H54 (cell line): ENCODE results near the gene SNX11.

Experiments used
- DNase-seq: peaks from one replicate; pipeline ENCODE4 v3.0.0; 2011; ENCODE audit warnings: low spot score, mixed read lengths; ENCODE audit not compliant: insufficient read length
- FAIRE-seq: peaks from 3 replicates; lab custom pipeline; 2011; peaks lifted over from hg19 to GRCh38; lab: Jason Lieb, UNC
- POLR2A ChIP-seq: IDR thresholded peaks from 2 replicates; pipeline ENCODE4 v1.6.1; 2011; ENCODE audit warnings: low read depth, mild to moderate bottlenecking, low read length

Gene SNX11

DNA sequence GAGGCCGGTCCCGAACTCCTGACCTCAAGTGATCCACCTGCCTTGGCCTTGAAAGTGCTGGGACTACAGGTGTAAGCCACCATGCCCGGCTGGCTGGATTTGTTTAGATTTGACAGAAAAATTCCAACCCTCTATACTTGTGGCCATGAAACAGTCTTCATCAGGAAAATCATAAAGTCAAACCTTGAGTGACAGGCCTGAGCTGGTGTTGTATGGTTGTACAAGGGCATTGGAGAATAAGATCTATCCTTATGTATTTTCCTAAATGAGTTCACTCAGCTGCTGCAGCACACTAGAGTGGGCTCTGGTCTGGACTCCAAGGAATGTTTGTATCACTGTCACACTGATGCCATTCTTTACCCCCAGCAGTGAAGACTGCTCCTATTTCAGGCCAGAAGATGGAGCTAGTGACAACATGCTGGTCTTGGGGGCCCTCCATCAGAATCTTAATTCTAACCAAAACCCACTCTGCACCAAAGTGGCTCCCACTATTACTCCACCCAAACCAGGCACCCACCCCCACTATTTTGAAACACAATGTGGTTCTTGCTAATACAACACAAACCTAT is 27.4 kb downstream of the SNX11 start:
- FAIRE-seq (peak; percentile 23), DNase-seq (no peak)
- no peak for TF ChIP-seq POLR2A

DNA sequence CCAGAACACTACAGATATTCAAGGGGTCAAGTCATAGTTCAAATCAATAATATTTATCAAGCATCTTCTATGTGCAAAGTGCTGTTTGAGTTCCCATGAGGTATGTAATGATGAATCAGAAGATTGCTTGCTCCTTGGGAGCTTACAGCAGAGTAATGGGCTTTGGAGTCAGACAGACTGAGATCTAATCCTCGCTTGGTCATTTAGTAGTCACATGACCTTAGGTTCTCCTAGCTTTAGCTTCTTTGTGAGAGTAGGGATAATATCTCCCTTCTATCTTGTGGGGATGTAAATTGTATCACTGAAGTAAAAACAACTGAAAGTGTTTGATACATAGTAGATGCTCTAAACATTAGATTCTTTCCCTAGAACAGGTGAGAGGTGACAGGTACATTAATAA is 30.1 kb downstream of the SNX11 start:
- no peak for FAIRE-seq
- no peak for DNase-seq
- no peak for TF ChIP-seq POLR2A

DNA sequence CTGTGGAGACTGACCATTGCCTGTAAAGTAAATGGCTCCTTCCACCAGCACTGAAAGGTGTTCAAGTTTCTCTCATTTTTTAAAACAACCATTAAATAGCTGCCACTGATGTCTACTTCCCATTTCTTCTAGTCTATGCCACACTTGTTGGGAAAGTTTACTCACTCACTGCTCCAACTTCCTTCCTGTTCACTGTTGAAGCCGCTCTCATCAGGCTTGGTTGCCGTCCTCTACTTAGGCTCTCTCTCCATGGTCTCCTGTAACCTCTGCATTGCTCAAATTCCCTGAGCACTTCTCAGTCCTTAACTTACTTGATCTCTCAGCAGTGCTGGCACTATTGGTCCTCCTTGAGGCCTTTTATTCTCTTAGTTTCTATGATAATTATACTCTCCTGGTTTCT is 32.4 kb downstream of the SNX11 start:
- FAIRE-seq (no peak), DNase-seq (no peak)
- no peak for TF ChIP-seq POLR2A

DNA sequence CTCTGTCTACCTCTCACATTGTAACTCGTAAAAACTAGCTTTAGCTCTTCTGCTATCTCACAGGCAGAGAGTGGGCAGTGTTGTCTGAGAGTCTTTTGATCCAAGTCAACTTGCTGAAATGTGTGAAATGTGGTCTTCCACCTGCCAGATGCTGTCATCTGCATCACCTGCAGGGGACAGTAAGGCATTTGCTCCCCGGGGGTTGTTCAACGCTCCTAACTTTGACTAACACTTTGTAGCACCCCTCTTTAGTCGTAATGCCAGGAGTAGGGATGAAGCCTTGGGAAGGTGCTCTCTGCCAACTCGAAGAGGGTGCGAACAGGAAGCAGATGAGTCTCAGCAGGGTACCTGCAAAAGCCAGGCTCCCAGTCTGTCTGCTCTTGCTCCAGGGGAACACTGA is 36.1 kb downstream of the SNX11 start:
- FAIRE-seq (no peak), DNase-seq (no peak)
- no peak for TF ChIP-seq POLR2A

DNA sequence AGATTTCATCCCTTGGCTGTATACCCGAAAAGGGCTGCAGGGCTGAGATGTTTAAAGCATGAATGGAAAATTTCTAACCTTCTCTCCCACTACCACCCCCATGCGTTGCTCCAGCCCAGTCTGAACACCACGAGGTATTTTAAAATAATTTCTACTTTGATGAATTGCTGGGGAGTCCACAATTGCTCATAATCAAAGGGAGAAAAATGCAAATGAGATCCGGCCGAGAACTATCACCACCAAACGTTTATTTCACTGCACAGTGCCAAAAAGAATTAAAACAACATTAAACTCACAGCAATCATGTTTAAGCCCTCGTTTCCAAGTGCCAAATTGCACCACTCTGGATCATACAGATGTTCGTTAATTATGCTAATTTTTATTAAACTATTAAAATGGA is 36.7 kb downstream of the SNX11 start:
- no peak for DNase-seq
- FAIRE-seq, result no peak
- no peak for TF ChIP-seq POLR2A

DNA sequence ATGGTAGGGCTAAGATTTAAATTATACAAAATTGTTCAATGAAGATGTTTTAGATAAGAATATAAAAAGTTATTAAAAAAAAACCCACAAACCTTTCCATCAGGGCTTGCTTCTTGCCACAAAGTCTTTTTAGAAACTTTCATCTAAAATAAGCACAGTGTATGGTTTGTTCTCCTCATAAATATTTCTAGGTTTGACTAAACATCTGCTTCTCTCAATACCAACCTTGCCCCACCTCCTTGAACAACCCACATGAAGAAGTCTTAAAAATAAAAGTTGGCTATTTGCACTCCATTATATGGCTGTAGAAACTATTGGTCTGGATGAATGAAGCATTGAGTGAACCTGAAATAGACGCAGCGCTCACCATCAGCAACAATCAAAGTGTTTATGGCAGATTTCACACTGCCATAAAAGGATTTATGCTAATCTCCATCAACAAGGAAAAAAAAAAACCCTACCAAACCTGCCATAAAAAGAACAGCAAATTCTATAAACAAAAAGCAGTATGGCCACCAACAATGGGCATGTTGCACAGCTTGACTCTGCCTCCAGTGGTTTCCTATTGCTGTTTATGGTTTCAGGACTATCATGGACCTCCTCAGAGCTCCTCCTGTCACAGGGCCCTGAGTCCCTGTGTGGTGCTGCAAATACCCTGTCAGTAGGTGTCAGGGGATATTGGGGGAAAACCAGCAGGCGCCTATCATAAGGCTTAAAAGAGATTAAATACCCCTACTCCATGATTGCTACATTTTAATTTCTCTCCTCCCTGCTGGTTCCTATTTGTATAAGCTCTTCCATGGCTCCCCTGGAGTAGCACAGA is 37.6 kb downstream of the SNX11 start:
- no peak for TF ChIP-seq POLR2A
- FAIRE-seq (no peak), DNase-seq (no peak)

DNA sequence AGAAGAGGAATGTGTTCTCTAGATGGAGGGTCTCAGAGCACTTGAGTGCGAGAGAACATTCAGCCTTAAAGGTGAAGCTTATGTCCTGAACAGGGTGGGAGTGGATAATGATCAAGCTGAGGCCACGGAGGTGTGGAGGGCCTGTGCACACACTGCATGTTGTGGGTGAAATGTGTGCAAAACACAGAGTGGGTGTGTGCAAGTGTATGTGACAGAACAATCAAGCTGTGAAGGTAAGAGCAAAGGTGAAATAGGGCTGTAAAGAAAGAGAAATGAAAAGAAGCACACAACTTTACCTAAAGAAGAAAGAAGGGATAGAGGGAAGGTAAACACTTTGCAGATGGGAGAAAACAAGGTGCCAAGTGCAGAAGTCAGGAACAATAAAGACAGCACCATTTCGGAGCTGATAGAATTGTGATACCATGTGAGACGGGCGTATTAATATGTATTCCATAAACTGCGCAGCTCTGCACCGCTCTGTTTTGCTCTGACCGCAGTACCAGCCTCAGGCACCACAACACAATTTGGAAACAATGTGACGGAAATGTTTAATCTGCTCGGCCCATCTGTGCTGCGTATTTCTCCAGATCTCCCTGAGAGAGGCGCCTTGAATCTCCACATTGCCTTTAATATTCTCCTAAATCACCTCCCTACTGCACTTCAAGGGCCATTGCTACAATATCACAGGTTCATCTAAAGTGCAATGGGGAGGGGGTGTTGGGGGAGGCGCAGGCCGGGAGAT is 40.6 kb downstream of the SNX11 start:
- FAIRE-seq (no peak), DNase-seq (no peak)
- TF ChIP-seq POLR2A, result no peak

DNA sequence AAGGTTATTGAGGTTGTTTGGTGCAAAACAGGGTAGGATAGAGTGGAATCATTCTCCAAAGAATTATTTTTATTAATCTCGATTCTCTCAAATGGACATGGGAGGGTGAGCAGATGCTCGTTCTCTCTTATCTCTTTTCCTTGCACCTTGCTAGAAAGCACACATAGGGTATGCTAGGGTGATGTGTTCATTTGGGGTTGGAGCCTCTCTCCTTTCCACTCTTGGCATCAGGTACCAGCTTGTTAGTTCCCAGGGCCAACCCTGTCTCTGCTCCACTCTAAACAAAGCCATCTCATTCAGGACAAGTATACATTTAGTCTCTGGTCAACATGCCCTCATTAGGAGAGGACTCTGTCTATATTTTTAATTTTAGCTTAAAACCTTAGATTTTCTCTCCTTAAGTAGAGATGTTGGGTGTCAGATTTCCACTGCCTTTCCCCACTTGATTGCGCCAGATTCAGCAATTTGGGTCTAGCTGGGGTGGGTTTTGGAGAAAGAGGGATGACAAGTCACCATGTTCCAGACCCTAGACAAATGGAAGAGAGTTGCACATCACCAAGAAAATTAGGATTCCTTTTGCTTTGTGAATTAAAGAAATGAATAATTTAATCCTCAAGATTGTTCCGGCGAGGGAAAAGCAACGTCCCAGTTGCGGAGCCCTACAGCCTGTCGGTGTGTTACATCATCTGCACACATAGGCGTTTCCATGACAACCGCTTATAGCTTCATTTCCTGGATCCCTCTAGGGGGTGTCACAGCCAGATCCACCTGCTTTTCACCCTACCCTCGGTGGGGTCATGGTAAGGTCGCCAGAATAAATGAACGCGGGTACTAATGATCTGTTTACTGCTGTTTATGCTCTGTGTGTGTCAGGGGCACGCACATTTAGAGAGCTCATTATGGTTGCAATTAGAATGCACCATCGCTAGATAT is 41.6 kb downstream of the SNX11 start:
- FAIRE-seq (no peak), DNase-seq (no peak)
- no peak for TF ChIP-seq POLR2A

DNA sequence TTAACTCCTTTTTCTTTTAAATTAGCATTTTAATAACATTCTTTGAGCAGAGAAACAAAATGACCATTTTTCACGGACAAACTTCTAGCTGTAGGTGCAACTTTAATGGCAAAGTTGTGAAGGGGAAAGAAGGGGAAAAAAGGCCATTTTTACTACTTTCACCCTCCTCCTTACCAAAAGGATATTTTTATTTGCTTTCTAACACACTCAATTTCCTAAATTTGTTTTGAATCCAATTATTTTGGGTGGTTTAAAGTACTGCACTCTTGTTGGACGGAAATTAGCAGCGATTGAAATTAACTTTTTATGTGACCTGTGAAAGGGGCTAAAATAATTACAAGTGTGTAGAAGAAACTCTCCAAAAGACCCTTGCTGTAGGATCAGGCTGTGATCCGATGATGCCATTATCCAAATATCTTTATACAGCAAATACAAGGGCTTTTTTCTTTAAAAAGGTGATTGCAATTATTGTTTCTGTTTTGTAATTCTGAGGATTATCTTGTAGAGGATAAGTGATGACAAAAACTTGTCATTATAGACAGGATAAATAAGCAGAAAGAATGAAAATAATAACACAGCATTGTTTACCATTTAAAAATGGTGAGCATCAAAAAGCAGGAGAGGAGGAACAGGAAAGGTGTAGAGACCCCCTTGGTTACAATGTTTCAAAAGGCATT is 42.4 kb downstream of the SNX11 start:
- FAIRE-seq (no peak), DNase-seq (no peak)
- no peak for TF ChIP-seq POLR2A

DNA sequence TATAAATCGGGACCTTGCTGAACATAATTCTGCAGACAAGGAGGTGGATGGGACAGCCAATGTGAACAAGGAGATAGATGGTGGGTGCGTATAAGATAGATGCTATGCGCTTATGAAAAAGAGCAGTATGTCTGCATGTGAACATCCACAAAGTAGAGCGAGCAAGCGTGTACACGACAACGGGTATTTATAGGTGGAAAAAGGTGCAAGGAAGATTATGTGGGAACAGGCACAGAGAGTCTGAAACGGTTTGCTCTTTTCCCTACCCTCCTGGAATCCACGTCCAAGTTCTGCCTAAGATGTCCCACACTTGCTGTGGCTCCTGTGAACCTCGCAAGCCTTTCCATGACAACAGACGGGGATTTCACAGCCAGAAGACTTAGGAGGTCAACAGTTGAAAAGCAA is 43.0 kb downstream of the SNX11 start:
- FAIRE-seq, result no peak
- DNase-seq, result no peak
- TF ChIP-seq POLR2A, result no peak

DNA sequence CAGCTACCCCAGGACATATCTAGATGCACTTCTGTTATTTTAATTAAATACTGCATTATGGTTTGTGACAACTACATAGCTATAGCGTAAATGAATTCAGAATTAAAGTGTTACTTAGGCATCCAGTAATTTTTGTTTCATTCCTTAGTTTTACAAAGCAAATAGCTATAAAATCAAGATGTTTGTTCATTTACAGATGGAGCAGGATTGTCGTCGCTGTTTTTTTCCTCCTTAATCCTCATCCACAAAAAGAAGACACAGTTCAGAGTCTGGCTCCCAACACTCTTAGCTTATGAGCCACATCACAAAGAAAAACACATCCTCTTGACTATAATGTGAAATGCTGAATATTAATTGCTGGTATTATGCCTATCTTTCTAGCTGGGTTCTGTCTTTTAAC is 43.7 kb downstream of the SNX11 start:
- DNase-seq (no peak), FAIRE-seq (no peak)
- no peak for TF ChIP-seq POLR2A

DNA sequence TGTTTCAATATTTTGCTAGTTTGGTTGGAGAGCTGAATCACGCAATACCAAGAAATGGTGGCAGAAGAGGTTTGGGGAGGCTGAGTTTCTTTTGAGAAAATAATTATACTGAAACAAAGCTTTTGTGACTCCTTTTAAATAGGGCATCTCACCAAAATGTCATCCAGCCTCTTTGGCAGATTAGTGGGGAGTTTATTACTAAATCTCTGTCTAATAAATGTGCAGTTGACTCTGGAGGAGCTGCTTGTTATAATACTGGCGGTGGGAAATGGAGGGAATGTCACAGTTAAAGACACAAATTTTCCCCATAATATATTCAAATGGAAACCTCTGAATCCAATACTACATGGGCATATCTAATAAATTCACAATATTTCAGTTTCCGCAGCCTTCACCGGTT is 44.7 kb downstream of the SNX11 start:
- FAIRE-seq, result no peak
- TF ChIP-seq POLR2A, result no peak
- DNase-seq, result no peak
